Measurements from ENCODE around the gene SCN2B.

GRCh38 chr11:118120793-118121192 lies 55.6 kb downstream of the SCN2B start:
- TF ChIP-seq NFRKB (IDR thresholded peaks at IDR 0.05) (no peak), NFE2L1 (CRISPR knock-in tag; IDR thresholded peaks at IDR 0.05; ENCODE audit: borderline replicate concordance) (no peak), CHD2 (IDR thresholded peaks at IDR 0.05; ENCODE audit: low read depth, low read length) (no peak), POLR2A (IDR thresholded peaks at IDR 0.05; ENCODE audit: insufficient read depth in 1 of 2, low read depth in 2 of 2, low read length in 2 of 2) (no peak)
